ENCODE results near the gene SEMA3E.

Gene SEMA3E

GRCh38 chr7:83419013-83419412 is 229.9 kb downstream of the SEMA3E start:
- Mint-ChIP-seq H3K27ac (no peak overlapping the region), H3K9me3 (peaks cover 4% of the 10 kb centered on the region), H3K4me3 (no peak overlapping the region), H3K27me3 (ENCODE audit: low read depth) (no peaks in the 10 kb centered on the region), H3K4me1 (ENCODE audit: low read depth) (no peaks in the 10 kb centered on the region), H3K36me3 (ENCODE audit: low read depth) (no peaks in the 10 kb centered on the region)
- DNase-seq (ENCODE audit: low spot score), result no peak

DNA sequence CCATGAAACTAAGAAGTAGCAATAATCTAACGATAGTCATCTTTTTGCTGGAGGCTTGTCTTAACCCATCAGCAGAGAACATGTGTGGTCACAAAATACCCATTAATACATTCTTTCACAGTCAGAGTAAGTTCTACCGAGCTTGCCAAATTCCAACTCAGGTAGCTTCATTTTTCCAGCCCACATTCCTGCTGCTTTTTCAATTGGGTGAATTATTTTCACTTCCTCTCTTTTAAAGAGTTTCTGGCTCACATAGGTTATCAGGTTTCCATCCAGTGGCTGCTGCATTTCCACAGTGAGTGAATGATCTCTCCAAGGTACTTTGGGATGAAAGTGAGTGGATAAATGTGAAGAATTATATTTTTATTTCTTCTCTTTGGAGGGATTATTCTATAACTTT is 233.1 kb downstream of the SEMA3E start:
- H3K27me3 Mint-ChIP-seq (ENCODE audit: low read depth), result no peaks in the 10 kb centered on the region
- DNase-seq (ENCODE audit: low spot score), result no peak
- no peak overlapping the region for H3K27ac Mint-ChIP-seq
- no peaks in the 10 kb centered on the region for H3K9me3 Mint-ChIP-seq
- H3K4me3 Mint-ChIP-seq, result no peak overlapping the region
- H3K4me1 Mint-ChIP-seq (ENCODE audit: low read depth), result no peaks in the 10 kb centered on the region
- H3K36me3 Mint-ChIP-seq (ENCODE audit: low read depth), result no peaks in the 10 kb centered on the region

DNA sequence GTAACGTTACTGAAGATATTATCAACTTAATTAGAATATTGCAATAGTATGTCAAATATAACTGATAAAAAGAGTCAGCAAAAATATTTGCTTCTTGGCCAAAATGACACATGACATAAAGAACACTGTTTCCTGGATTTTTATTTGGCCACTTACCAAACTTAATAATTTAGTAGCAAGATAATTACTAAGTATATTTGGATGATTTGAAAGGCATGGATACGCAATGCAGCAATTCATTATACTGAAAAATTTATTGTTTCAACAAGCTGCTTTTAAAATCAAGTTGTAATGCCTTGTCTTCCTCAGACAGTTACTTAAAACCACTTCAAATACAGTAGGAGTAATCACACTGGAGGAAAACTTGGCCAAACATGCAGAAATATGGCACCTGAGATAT is 234.0 kb downstream of the SEMA3E start:
- H3K4me3 Mint-ChIP-seq, result no peak overlapping the region
- no peaks in the 10 kb centered on the region for H3K27me3 Mint-ChIP-seq (ENCODE audit: low read depth)
- no peaks in the 10 kb centered on the region for H3K36me3 Mint-ChIP-seq (ENCODE audit: low read depth)
- H3K4me1 Mint-ChIP-seq (ENCODE audit: low read depth), result no peaks in the 10 kb centered on the region
- H3K9me3 Mint-ChIP-seq, result no peaks in the 10 kb centered on the region
- DNase-seq (ENCODE audit: low spot score), result no peak
- no peak overlapping the region for H3K27ac Mint-ChIP-seq

- DNase-seq (ENCODE audit: low spot score), result no peak
- Mint-ChIP-seq H3K4me3 (no peak overlapping the region), H3K36me3 (ENCODE audit: low read depth) (no peaks in the 10 kb centered on the region), H3K27me3 (ENCODE audit: low read depth) (no peaks in the 10 kb centered on the region), H3K4me1 (ENCODE audit: low read depth) (no peaks in the 10 kb centered on the region), H3K27ac (no peak overlapping the region), H3K9me3 (no peaks in the 10 kb centered on the region)
These were observed 235.1 kb downstream of the SEMA3E start for GRCh38 chr7:83413831-83414230.

DNA sequence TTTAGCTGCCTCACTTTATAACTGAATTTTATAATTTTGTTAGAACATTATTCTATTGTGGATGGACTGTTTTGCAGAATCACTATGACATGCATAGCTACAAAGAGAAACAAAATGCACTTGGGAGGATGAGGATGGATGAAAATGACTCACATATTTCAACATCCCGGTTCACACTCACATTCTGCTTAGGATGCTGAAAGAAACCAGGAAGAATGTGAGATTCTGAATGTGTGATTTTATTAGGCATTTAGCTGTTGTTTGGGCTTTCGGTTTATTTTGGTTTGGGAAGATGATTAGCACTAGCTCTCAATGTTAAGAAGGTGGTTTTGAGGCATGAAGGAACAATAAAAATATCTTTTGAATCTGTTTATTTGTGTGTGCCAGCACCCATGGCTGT is 235.5 kb downstream of the SEMA3E start:
- no peaks in the 10 kb centered on the region for H3K36me3 Mint-ChIP-seq (ENCODE audit: low read depth)
- no peaks in the 10 kb centered on the region for H3K27me3 Mint-ChIP-seq (ENCODE audit: low read depth)
- no peaks in the 10 kb centered on the region for H3K9me3 Mint-ChIP-seq
- H3K4me1 Mint-ChIP-seq (ENCODE audit: low read depth), result no peaks in the 10 kb centered on the region
- DNase-seq (ENCODE audit: low spot score), result no peak
- H3K4me3 Mint-ChIP-seq, result no peak overlapping the region
- H3K27ac Mint-ChIP-seq, result no peak overlapping the region

- H3K27me3 Mint-ChIP-seq (ENCODE audit: low read depth), result no peaks in the 10 kb centered on the region
- DNase-seq (ENCODE audit: low spot score), result no peak
- H3K4me3 Mint-ChIP-seq, result no peak overlapping the region
- H3K9me3 Mint-ChIP-seq, result no peaks in the 10 kb centered on the region
- no peaks in the 10 kb centered on the region for H3K36me3 Mint-ChIP-seq (ENCODE audit: low read depth)
- H3K27ac Mint-ChIP-seq, result no peak overlapping the region
- no peaks in the 10 kb centered on the region for H3K4me1 Mint-ChIP-seq (ENCODE audit: low read depth)
These were observed 237.8 kb downstream of the SEMA3E start for GRCh38 chr7:83410989-83411591.

DNA sequence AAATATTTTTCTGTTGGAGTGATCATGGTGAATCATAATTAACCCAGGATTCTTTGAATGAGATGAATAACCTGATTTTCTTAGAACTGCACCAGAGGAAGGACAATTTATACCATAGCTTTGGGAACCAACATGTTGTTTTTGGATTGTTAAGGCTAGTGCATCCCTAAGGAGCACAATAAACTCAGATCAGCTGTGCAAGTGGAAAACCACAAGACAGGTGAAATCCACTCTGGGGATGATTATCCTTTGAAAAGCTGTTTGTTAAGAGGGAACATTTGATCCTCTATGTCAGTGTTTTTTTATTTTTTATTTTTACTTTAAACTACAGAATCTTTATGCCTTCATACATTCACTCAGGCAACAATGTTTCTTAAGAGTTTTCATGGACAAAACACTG is 254.2 kb downstream of the SEMA3E start:
- peaks cover 8% of the 10 kb centered on the region for H3K9me3 Mint-ChIP-seq
- no peak overlapping the region for H3K4me3 Mint-ChIP-seq
- no peak overlapping the region for H3K27ac Mint-ChIP-seq
- H3K36me3 Mint-ChIP-seq (ENCODE audit: low read depth), result no peaks in the 10 kb centered on the region
- no peaks in the 10 kb centered on the region for H3K4me1 Mint-ChIP-seq (ENCODE audit: low read depth)
- DNase-seq (ENCODE audit: low spot score), result no peak
- H3K27me3 Mint-ChIP-seq (ENCODE audit: low read depth), result no peaks in the 10 kb centered on the region

- Mint-ChIP-seq H3K4me1 (ENCODE audit: low read depth) (no peaks in the 10 kb centered on the region), H3K27ac (no peak overlapping the region), H3K27me3 (ENCODE audit: low read depth) (no peaks in the 10 kb centered on the region), H3K9me3 (peaks cover 17% of the 10 kb centered on the region), H3K4me3 (no peak overlapping the region), H3K36me3 (ENCODE audit: low read depth) (no peaks in the 10 kb centered on the region)
- no peak for DNase-seq (ENCODE audit: low spot score)
These were observed 260.5 kb downstream of the SEMA3E start for GRCh38 chr7:83388436-83388835.

DNA sequence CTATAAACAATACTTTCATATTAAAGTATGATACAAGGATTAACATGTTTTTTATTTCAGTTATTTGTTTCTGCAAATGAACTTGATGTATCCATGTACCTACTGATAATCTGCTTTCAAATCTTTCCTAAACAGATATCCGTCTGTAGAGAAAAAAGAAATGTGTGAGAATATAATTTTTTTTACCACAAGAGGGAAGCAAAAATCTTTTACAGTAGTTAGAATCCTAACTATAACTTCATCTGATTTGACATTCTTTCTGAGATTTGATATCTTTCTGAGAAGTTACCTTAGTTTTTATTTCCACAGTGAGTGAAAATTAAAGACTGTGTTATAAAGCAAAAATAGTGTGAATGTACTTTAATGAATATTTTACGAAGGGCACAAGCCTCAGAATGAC is 282.3 kb downstream of the SEMA3E start:
- no peak overlapping the region for H3K4me3 Mint-ChIP-seq
- no peak overlapping the region for H3K27ac Mint-ChIP-seq
- H3K9me3 Mint-ChIP-seq, result no peaks in the 10 kb centered on the region
- H3K36me3 Mint-ChIP-seq (ENCODE audit: low read depth), result no peaks in the 10 kb centered on the region
- no peaks in the 10 kb centered on the region for H3K4me1 Mint-ChIP-seq (ENCODE audit: low read depth)
- H3K27me3 Mint-ChIP-seq (ENCODE audit: low read depth), result no peaks in the 10 kb centered on the region
- no peak for DNase-seq (ENCODE audit: low spot score)

DNA sequence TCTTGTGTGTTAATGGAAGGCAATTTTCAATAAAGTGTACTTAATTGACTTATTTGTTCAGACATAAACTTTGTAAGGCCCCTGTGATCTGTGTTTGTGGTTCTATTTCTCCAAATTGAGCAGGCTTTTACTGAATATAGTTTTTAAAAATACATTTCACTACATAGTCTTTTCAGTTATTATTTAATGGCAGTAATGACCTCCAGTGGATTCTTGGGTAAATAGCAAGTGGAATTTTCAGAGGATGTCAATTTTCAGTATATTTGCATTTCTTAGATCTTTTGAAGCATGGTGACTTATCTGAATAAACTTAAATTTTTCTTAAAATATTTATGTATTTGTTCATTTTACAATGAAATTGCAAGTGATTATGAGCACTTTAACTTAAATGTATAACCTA is 283.2 kb downstream of the SEMA3E start:
- Mint-ChIP-seq H3K4me3 (no peak overlapping the region), H3K27me3 (ENCODE audit: low read depth) (no peaks in the 10 kb centered on the region), H3K27ac (no peak overlapping the region), H3K4me1 (ENCODE audit: low read depth) (no peaks in the 10 kb centered on the region), H3K36me3 (ENCODE audit: low read depth) (no peaks in the 10 kb centered on the region), H3K9me3 (no peaks in the 10 kb centered on the region)
- DNase-seq (ENCODE audit: low spot score), result no peak

DNA sequence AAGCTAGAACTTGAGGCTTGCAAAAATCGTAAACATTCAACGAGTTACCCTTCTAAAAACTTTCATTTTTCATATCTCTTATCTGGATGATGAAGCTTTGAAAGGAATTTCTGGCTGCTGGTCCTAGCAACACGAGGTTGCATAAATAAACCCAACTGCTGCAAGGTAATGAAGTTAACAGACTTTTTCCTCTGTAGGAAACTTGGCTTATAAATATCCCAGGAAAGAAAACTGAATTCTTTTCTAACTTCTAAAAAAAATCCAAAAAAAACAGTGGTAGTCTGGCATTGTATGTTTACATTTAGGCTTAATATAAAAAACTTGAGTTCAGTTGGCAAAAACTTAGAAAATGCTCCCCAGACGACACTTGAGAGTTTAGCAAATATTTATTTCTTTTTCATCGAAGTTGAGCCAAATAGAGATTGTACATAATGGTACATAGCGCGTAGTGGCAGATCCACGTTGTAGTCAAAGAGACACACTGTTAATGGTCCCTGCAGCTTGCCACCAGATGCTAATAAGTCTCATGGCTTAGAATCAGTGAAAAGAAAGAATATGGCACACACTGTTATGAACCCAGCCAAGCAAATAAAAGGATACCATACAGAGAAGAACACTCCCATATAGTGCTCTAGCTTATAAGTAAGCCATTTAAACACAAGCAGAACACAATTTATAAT is 285.9 kb downstream of the SEMA3E start:
- H3K36me3 Mint-ChIP-seq (ENCODE audit: low read depth), result no peaks in the 10 kb centered on the region
- no peaks in the 10 kb centered on the region for H3K9me3 Mint-ChIP-seq
- H3K27me3 Mint-ChIP-seq (ENCODE audit: low read depth), result no peaks in the 10 kb centered on the region
- H3K4me3 Mint-ChIP-seq, result no peak overlapping the region
- H3K27ac Mint-ChIP-seq, result no peak overlapping the region
- DNase-seq (ENCODE audit: low spot score), result no peak
- H3K4me1 Mint-ChIP-seq (ENCODE audit: low read depth), result no peaks in the 10 kb centered on the region

GRCh38 chr7:83359108-83359507 is 289.8 kb downstream of the SEMA3E start:
- Mint-ChIP-seq H3K9me3 (peaks cover 3% of the 10 kb centered on the region), H3K36me3 (ENCODE audit: low read depth) (no peaks in the 10 kb centered on the region), H3K27ac (no peak overlapping the region), H3K4me3 (no peak overlapping the region), H3K4me1 (ENCODE audit: low read depth) (no peaks in the 10 kb centered on the region), H3K27me3 (ENCODE audit: low read depth) (no peaks in the 10 kb centered on the region)
- no peak for DNase-seq (ENCODE audit: low spot score)

- Mint-ChIP-seq H3K4me1 (ENCODE audit: low read depth) (no peaks in the 10 kb centered on the region), H3K27ac (no peak overlapping the region), H3K36me3 (ENCODE audit: low read depth) (no peaks in the 10 kb centered on the region), H3K9me3 (peaks cover 3% of the 10 kb centered on the region), H3K4me3 (no peak overlapping the region), H3K27me3 (ENCODE audit: low read depth) (no peaks in the 10 kb centered on the region)
- DNase-seq (ENCODE audit: low spot score), result no peak
These were observed 293.8 kb downstream of the SEMA3E start for GRCh38 chr7:83355143-83355542.

DNA sequence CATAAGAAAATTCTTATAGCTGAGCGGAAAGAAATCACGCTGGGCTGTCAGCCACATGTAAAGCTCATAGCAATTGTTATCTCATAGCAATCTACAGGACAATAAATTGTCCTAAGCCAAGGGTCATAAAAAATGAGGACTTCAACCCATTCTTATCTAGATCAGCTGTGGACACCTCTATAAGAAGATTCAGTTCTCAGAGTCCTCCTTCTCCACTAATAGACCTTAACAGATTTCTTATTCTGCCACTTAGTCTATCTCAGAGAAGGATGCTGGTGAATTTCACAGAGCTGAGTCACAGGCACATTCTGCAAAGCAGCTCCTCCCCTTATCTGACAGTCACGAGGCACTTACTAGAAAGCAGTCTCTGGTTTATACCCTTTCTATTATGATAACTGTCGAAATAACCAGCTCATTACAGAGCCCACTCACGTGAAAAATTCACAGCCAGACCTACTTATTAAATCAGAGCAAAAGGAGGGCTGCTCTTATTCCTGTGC is 300.9 kb downstream of the SEMA3E start:
- Mint-ChIP-seq H3K27ac (no peak overlapping the region), H3K27me3 (ENCODE audit: low read depth) (no peaks in the 10 kb centered on the region), H3K36me3 (ENCODE audit: low read depth) (no peaks in the 10 kb centered on the region), H3K9me3 (peaks cover 4% of the 10 kb centered on the region), H3K4me3 (no peak overlapping the region), H3K4me1 (ENCODE audit: low read depth) (no peaks in the 10 kb centered on the region)
- DNase-seq (ENCODE audit: low spot score), result no peak

GRCh38 chr7:83339907-83340306 is 309.0 kb downstream of the SEMA3E start:
- Mint-ChIP-seq H3K36me3 (ENCODE audit: low read depth) (no peaks in the 10 kb centered on the region), H3K27ac (no peak overlapping the region), H3K27me3 (ENCODE audit: low read depth) (no peaks in the 10 kb centered on the region), H3K4me1 (ENCODE audit: low read depth) (no peaks in the 10 kb centered on the region), H3K4me3 (no peak overlapping the region), H3K9me3 (peaks cover 4% of the 10 kb centered on the region)
- DNase-seq (ENCODE audit: low spot score), result no peak
